GM19025 (cell line): ENCODE results near the gene INO80.

Experiments
- ATAC-seq: cut with Tn5 transposase; IDR thresholded peaks from one replicate; pipeline ENCODE4 v1.9.1; 2021; ENCODE audit warnings: mild to moderate bottlenecking, low read depth, moderate library complexity; ENCODE audit not compliant: unreplicated experiment

Gene INO80

DNA sequence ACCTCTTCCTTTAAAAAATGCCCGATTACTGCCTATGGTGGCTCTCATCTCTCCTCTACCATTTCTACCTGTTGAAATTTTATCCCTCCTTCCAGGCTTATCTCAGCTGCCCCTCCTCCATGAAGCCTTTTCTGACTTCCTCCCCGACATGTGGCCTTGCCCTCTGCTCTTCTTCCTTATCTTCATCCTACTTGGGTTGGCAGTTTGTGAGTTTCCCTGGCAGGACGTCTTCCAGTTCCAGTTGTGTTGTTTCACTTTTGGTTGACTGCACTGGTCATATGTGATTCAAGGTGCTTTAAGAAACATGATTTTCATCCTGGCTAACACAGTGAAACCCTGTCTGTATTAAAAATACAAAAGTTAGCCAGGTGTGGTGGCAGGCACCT is 182.6 kb downstream of the INO80 start:
- no peak for ATAC-seq

DNA sequence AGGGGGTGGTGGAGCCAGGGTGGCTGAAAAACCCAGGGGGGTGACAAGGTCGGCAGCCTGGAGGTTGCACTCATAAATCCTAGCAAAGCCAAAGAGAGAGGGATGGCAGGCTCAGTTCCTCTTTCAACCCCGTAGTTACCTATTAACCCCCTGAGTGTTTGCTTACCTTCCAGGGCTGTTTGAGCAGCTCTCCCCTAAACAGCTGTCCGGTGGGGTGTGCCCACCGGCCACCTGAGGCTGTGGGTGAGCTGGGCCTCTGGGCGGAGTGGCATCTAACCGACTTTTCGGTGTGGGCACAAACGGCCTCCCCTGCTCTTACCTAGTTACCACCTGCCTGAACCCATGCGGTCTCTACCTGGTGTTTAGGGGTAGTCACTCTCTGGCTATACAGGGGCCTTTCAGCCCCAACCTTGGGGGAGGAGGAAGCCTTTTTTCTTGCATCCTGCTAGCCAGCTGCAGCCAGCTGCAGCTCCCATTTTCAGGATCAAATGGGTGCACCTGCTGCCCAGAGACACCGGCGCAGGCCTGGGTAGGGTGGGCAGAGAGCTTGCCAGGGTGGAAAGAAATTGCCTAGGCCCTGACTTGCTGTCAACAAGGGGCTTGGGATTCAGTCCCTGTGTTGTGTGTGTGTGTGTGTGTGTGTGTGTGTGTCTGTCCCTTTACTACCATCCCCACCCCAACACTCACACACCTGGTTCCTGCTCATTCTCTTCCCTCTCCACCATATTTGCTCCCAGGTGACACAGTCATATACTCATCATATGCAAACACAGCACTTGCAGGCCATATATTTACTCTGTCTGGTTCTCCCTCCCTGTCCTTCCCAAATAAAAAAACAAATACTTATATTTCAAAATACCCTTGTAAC is 183.2 kb downstream of the INO80 start:
- ATAC-seq: no peak

- ATAC-seq: no peak
Observed at GRCh38 chr15:40932156-40932555, 183.9 kb downstream of the INO80 start.

GRCh38 chr15:40931300-40932142 is 184.6 kb downstream of the INO80 start:
- no peak for ATAC-seq

DNA sequence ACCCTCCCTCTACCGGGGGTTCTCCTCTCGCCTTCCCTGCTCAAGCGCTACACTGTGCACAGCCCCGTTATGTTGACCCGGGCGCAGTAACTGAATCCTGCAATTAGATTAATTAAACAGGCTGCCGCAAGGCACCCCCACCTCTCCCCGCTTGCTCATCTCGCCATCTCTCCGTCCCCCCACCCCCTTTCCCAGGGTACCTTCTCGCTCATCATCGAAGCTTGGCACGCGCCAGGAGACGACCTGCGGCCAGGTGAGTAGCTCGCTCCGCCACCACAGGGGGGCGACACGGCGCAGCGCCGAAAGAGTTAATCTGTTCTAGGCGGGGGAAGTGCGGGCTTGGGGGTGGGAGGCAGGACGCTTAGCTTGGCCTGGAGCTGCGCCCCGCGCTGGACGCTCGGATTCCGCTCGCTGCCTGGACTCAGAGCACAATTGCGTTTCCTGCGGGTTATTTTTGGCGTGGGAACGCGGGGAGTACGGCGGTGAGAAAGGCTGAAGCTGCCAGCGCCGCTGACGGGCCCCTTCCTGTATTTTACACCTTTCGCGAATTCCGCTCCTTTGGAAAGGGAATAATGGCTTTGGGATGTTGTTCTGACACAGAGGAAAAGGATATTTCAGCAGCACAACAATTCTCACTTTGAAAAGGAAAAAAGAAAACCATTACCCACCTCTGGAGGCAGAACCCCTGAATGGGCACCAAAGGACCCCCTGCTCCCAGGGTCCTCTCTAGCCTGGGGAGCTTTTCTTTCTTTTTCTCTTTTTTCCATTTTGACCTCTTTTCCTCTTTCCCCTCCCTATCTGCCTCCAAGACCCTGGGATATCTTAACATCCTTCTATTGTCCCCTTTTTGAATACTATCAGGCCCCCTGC is 185.4 kb downstream of the INO80 start:
- no peak for ATAC-seq

DNA sequence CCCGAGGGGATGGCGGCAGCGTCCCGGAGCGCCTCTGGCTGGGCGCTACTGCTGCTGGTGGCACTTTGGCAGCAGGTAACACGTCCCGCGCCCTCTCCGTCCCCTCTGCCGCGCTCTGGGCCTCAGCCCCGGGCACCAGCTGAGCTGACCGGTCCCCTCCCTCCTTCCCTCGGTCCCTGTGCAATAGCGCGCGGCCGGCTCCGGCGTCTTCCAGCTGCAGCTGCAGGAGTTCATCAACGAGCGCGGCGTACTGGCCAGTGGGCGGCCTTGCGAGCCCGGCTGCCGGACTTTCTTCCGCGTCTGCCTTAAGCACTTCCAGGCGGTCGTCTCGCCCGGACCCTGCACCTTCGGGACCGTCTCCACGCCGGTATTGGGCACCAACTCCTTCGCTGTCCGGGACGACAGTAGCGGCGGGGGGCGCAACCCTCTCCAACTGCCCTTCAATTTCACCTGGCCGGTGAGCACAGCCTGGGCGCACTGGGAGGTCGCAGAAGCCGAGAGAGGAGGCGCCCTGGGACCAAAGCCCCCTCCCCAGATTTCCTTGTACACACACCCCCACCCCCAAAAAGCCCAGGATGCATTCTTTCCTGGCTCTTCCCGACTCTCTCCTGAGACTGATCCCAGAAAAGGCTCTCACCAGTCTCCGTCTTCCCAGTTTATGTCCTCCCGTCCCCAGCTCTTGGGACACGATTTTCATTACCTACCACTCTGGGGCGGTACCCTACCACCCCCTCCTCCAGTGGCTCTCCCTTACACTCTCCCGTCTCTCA is 186.2 kb downstream of the INO80 start:
- ATAC-seq: no peak
